Neuronal stem cell (in vitro differentiated cells): ENCODE data around the gene ATP8A1.

ENCODE experiments used
- DNase-seq: peaks from one replicate; pipeline ENCODE4 v3.0.0-alpha.2; 2013; ENCODE audit warnings: low spot score
- H2AFZ ChIP-seq: one replicate; pipeline ENCODE4 v1.6.1; 2013; ENCODE audit warnings: mild to moderate bottlenecking, low read length, inconsistent platforms
- H2AK5ac ChIP-seq: 2 replicates; pipeline ENCODE4 v1.6.1; 2013; ENCODE audit warnings: low read depth, mild to moderate bottlenecking, inconsistent platforms, low read length, moderate library complexity, mixed read lengths
- H2BK120ac ChIP-seq: 2 replicates; pipeline ENCODE4 v1.6.1; 2013; ENCODE audit warnings: low read depth, mild to moderate bottlenecking, inconsistent platforms, low read length, moderate library complexity, mixed read lengths
- H2BK12ac ChIP-seq: one replicate; pipeline ENCODE4 v1.6.1; 2013; ENCODE audit warnings: low read length, inconsistent platforms
- H2BK15ac ChIP-seq: 2 replicates; pipeline ENCODE4 v1.6.1; 2013; ENCODE audit warnings: mild to moderate bottlenecking, low read length, inconsistent platforms, mixed read lengths
- H2BK5ac ChIP-seq: one replicate; pipeline ENCODE4 v1.6.1; 2013; ENCODE audit warnings: inconsistent platforms, mild to moderate bottlenecking, low read length, moderate library complexity
- H3K14ac ChIP-seq: one replicate; pipeline ENCODE4 v1.6.1; 2013; ENCODE audit warnings: low read length, inconsistent platforms
- H3K18ac ChIP-seq: 2 replicates; pipeline ENCODE4 v1.6.1; 2013; ENCODE audit warnings: low read length, inconsistent platforms
- H3K23ac ChIP-seq: 2 replicates; pipeline ENCODE4 v1.6.1; 2013; ENCODE audit warnings: low read depth, mild to moderate bottlenecking, mixed read lengths, low read length, inconsistent platforms; ENCODE audit not compliant: poor library complexity
- H3K27ac ChIP-seq: replicated peaks from 3 replicates; pipeline ENCODE4 v1.5.1; 2013; ENCODE audit warnings: low read length, inconsistent platforms
- H3K27me3 ChIP-seq, 3 experiments: 2 replicates each; pipeline ENCODE4 v1.6.1; 2013; ENCODE audit warnings: low read length in 3 of 3, mild to moderate bottlenecking in 2 of 3, inconsistent platforms in 1 of 3, low read depth in 1 of 3, mixed read lengths in 1 of 3, moderate library complexity in 1 of 3; ENCODE audit not compliant: control insufficient read depth in 3 of 3, insufficient read depth in 3 of 3
- H3K36me3 ChIP-seq, 2 donors: replicated peaks in 1 of 2; 2 replicates each; pipeline ENCODE4 v1.6.1; 2013; ENCODE audit warnings: low read length in 2 of 2; ENCODE audit not compliant: control insufficient read depth in 2 of 2, insufficient read depth in 2 of 2
- H3K4ac ChIP-seq: 2 replicates; pipeline ENCODE4 v1.6.1; 2013; ENCODE audit warnings: inconsistent platforms, mild to moderate bottlenecking, low read length, moderate library complexity
- H3K4me1 ChIP-seq, 2 donors: 1 replicate in 1 of 2; 2 replicates in 1 of 2; pipeline ENCODE4 v1.6.1; 2013; ENCODE audit warnings: low read length in 2 of 2, low read depth in 1 of 2; ENCODE audit not compliant: control insufficient read depth in 2 of 2, insufficient read depth in 1 of 2
- H3K4me2 ChIP-seq: one replicate; pipeline ENCODE4 v1.6.1; 2013; ENCODE audit warnings: mild to moderate bottlenecking, low read length, inconsistent platforms; ENCODE audit not compliant: insufficient read depth, poor library complexity, severe bottlenecking
- H3K4me3 ChIP-seq, 2 donors: 2 replicates each; pipeline ENCODE4 v1.5.1; 2013; ENCODE audit warnings: low read length in 2 of 2, mild to moderate bottlenecking in 2 of 2, inconsistent platforms in 1 of 2, moderate library complexity in 1 of 2
- H3K79me1 ChIP-seq: one replicate; pipeline ENCODE4 v1.6.1; 2013; ENCODE audit warnings: low read depth, mild to moderate bottlenecking, inconsistent platforms, low read length, moderate library complexity
- H3K9ac ChIP-seq: one replicate; pipeline ENCODE4 v1.6.1; 2013; ENCODE audit warnings: mild to moderate bottlenecking, low read depth, low read length, inconsistent platforms; ENCODE audit not compliant: poor library complexity
- H3K9me3 ChIP-seq, 2 donors: replicated peaks in 1 of 2; 2 replicates each; pipeline versions ENCODE3 to v1.6.1; 2013; ENCODE audit warnings: low read length in 2 of 2, mild to moderate bottlenecking in 2 of 2, inconsistent platforms in 1 of 2, low read depth in 1 of 2, mixed read lengths in 1 of 2, moderate library complexity in 1 of 2; ENCODE audit not compliant: control insufficient read depth in 2 of 2, insufficient read depth in 1 of 2
- H4K8ac ChIP-seq: one replicate; pipeline ENCODE4 v1.6.1; 2013; ENCODE audit warnings: low read depth, mild to moderate bottlenecking, inconsistent platforms, low read length, moderate library complexity
- H4K91ac ChIP-seq: one replicate; pipeline ENCODE4 v1.6.1; 2013; ENCODE audit warnings: low read length, low read depth, mild to moderate bottlenecking, inconsistent platforms; ENCODE audit not compliant: poor library complexity
- WGBS, 2 donors: extraction: QIAGEN DNeasy Blood & Tissue Kit; methylation state at CpG; one replicate each; pipeline ENCODE4 v1.1.7; 2013; ENCODE audit warnings: missing lambda C conversion rate in 2 of 2, mixed read lengths in 1 of 2; ENCODE audit not compliant: insufficient read length in 2 of 2, insufficient replicate concordance in 1 of 2; ENCODE audit errors: extremely low coverage in 2 of 2; 5-methylcytosine and 5-hydroxymethylcytosine counted together

Gene ATP8A1

GRCh38 chr4:42362591-42362990, 294.3 kb downstream of the ATP8A1 start:
- no peaks in the 10 kb centered on the region for H3K27me3 ChIP-seq
- no peak overlapping the region for H2AK5ac ChIP-seq
- no peak overlapping the region for H3K27ac ChIP-seq
- no peaks in the 10 kb centered on the region for H3K4me1 ChIP-seq
- H3K36me3 ChIP-seq, result no peaks in the 10 kb centered on the region
- no peak overlapping the region for H4K8ac ChIP-seq
- H3K4me2 ChIP-seq, result no peak overlapping the region
- H3K14ac ChIP-seq, result no peak overlapping the region
- H3K18ac ChIP-seq, result no peak overlapping the region
- no peak overlapping the region for H2BK15ac ChIP-seq
- no peak overlapping the region for H3K4me3 ChIP-seq
- H3K9me3 ChIP-seq, result no peaks in the 10 kb centered on the region
- DNase-seq, result no peak
- no peak overlapping the region for H3K23ac ChIP-seq
- H4K91ac ChIP-seq, result no peak overlapping the region
- no peak overlapping the region for H2BK5ac ChIP-seq
- H3K9ac ChIP-seq, result no peak overlapping the region
- H2BK12ac ChIP-seq, result no peak overlapping the region
- no peak overlapping the region for H2AFZ ChIP-seq
- WGBS, 2 donors, result 100% methylated on average over 1 of the region's 3 CpGs; no CpG with 5 or more reads in 1 of the 2 donors
- H3K79me1 ChIP-seq, result no peaks in the 10 kb centered on the region
- no peak overlapping the region for H2BK120ac ChIP-seq
- no peak overlapping the region for H3K4ac ChIP-seq

DNA sequence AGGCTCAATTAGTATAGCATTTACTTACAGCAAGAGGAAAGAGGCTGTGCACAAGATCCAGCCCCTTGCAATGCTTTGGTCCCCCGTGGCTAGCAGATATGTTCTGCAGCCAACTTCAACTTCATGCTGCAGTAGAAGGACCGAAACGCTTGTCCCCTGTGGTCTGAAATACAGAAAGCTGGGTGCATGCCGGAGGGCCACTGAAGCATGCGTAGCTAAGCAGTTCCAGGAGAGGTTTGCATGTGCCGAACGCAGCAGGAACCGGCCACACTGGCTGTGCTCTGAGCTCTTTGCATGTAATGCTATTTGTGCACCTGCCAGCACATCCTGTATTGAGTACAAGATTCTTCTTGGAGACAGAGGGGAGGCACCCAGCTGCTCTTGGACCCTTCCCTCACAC, 295.4 kb downstream of the ATP8A1 start:
- H2AK5ac ChIP-seq, result no peak overlapping the region
- no peak overlapping the region for H2BK12ac ChIP-seq
- H3K4me1 ChIP-seq, result no peaks in the 10 kb centered on the region
- no peak overlapping the region for H4K8ac ChIP-seq
- no peak overlapping the region for H2AFZ ChIP-seq
- H4K91ac ChIP-seq, result no peak overlapping the region
- H2BK5ac ChIP-seq, result no peak overlapping the region
- no CpG with 5 or more reads among the region's 8 CpGs for WGBS, 2 donors
- no peaks in the 10 kb centered on the region for H3K27me3 ChIP-seq
- H3K9ac ChIP-seq, result no peak overlapping the region
- no peak overlapping the region for H3K23ac ChIP-seq
- H2BK120ac ChIP-seq, result no peak overlapping the region
- no peak overlapping the region for H3K4me2 ChIP-seq
- H3K18ac ChIP-seq, result no peak overlapping the region
- no peaks in the 10 kb centered on the region for H3K36me3 ChIP-seq
- no peaks in the 10 kb centered on the region for H3K9me3 ChIP-seq
- H2BK15ac ChIP-seq, result no peak overlapping the region
- H3K79me1 ChIP-seq, result no peaks in the 10 kb centered on the region
- no peak overlapping the region for H3K14ac ChIP-seq
- H3K4ac ChIP-seq, result no peak overlapping the region
- H3K27ac ChIP-seq, result no peak overlapping the region
- no peak for DNase-seq
- H3K4me3 ChIP-seq, result no peak overlapping the region

DNA sequence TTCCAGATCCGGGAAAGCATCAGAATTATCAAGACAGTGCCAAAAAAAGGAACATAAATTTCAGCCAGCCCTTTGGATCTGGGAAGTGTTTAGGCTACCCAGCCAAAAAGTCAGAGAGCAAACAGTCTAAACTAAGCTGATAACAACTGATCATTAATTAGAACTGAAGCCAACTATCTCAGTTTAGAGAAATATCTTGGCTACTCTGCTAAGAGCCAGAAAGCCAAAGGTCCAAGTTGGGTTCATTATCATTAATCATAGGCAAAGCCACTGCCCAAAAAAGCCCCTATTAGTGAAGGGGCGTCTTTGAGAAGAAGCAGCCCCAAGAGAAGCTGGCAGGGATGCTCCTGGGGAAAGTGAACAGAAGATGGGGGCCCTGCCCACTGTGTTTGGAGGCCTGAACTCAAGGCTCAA, 296.6 kb downstream of the ATP8A1 start:
- H2BK12ac ChIP-seq, result no peak overlapping the region
- H3K27ac ChIP-seq, result no peak overlapping the region
- no peak for DNase-seq
- H3K4me2 ChIP-seq, result no peak overlapping the region
- no peaks in the 10 kb centered on the region for H3K4me1 ChIP-seq
- no CpG with 5 or more reads among the region's 2 CpGs for WGBS, 2 donors
- H4K8ac ChIP-seq, result no peak overlapping the region
- no peak overlapping the region for H3K23ac ChIP-seq
- no peak overlapping the region for H3K18ac ChIP-seq
- H2AK5ac ChIP-seq, result no peak overlapping the region
- H3K4me3 ChIP-seq, result no peak overlapping the region
- H2BK5ac ChIP-seq, result no peak overlapping the region
- H4K91ac ChIP-seq, result no peak overlapping the region
- H3K14ac ChIP-seq, result no peak overlapping the region
- no peak overlapping the region for H3K4ac ChIP-seq
- H2BK120ac ChIP-seq, result no peak overlapping the region
- no peak overlapping the region for H3K9ac ChIP-seq
- H3K79me1 ChIP-seq, result no peaks in the 10 kb centered on the region
- H2AFZ ChIP-seq, result no peak overlapping the region
- no peaks in the 10 kb centered on the region for H3K27me3 ChIP-seq
- H3K36me3 ChIP-seq, result no peaks in the 10 kb centered on the region
- H3K9me3 ChIP-seq, result no peaks in the 10 kb centered on the region
- no peak overlapping the region for H2BK15ac ChIP-seq

DNA sequence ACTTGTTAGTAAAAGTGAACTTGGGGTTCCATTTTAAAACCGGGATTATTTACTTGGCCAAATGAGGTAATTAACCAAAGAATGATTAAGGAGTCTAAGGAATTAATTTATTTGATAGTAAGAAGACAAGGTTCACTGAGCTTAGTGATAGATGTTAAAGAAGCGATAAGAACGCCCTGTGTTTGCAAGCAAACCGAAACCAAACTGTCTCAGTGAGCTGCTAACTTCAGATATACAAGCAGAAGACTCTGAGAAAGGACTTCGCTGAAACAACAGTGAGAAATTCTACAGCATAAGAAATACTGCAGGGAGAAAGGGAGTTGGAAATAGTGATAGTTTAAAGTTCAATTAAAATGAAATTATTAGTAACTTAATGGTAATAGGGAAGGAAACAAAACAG, 297.2 kb downstream of the ATP8A1 start:
- Histone ChIP-seq H3K4me3 (no peak overlapping the region), H2BK5ac (no peak overlapping the region), H2BK15ac (no peak overlapping the region), H3K23ac (no peak overlapping the region), H2AK5ac (no peak overlapping the region), H3K9me3 (no peaks in the 10 kb centered on the region), H2AFZ (no peak overlapping the region), H3K4me2 (no peak overlapping the region), H3K36me3 (no peaks in the 10 kb centered on the region), H3K4me1 (no peaks in the 10 kb centered on the region), H3K79me1 (no peaks in the 10 kb centered on the region), H3K4ac (no peak overlapping the region), H3K27ac (no peak overlapping the region), H3K27me3 (no peaks in the 10 kb centered on the region), H3K9ac (no peak overlapping the region), H2BK12ac (no peak overlapping the region), H3K14ac (no peak overlapping the region), H4K91ac (no peak overlapping the region), H3K18ac (no peak overlapping the region), H4K8ac (no peak overlapping the region), H2BK120ac (no peak overlapping the region)
- DNase-seq, result no peak
- no CpG with 5 or more reads among the region's 5 CpGs for WGBS, 2 donors
